ENCODE results near the gene METTL18. TPM values are rescaled to one million over a fixed set of nuclear protein-coding genes. Genes with fewer than 3 reads are reported as not detected.

Gene METTL18
- total and polyA plus RNA-seq, 12 donors, result 2.2 to 6.6 (median 5.6) TPM

- Histone ChIP-seq H3K27me3 (peaks cover 0 to 25% (median 4%) of the 10 kb centered on the region in 7 donors), H3K27ac (no peak overlapping the region), H3K36me3 (peaks cover 0 to 2% (median 0%) of the 10 kb centered on the region in 9 donors), H3K9me3 (no peaks in the 10 kb centered on the region), H3K4me3 (no peak overlapping the region), H3K4me1 (no peaks in the 10 kb centered on the region)
- ATAC-seq (no peak), DNase-seq (no peak)
- 61 to 76% methylated on average over 3 of the region's 3 CpGs for WGBS, 2 donors
- TF ChIP-seq CTCF (IDR thresholded peaks at IDR 0.05), result no peak
- intact Hi-C loops (cut with DNase I), result no loop called here
These were observed 7.7 kb downstream of the METTL18 start for GRCh38 chr1:169786974-169787373.

GRCh38 chr1:169785267-169785666 lies 9.4 kb downstream of the METTL18 start:
- TF ChIP-seq CTCF (IDR thresholded peaks at IDR 0.05), result no peak
- no peaks in the 10 kb centered on the region for H3K4me1 ChIP-seq
- no peaks in the 10 kb centered on the region for H3K36me3 ChIP-seq
- 82 to 84% methylated on average over 6 of the region's 6 CpGs for WGBS, 2 donors
- no peak overlapping the region for H3K4me3 ChIP-seq
- intact Hi-C loops (cut with DNase I), result no loop called here
- peaks cover 0 to 27% (median 4%) of the 10 kb centered on the region in 7 donors for H3K27me3 ChIP-seq
- no peak for DNase-seq
- H3K27ac ChIP-seq, result no peak overlapping the region
- no peak for ATAC-seq
- H3K9me3 ChIP-seq, result no peaks in the 10 kb centered on the region

GRCh38 chr1:169784102-169784501 lies 10.6 kb downstream of the METTL18 start:
- Histone ChIP-seq H3K27ac (no peak overlapping the region), H3K4me1 (peaks cover 0 to 4% (median 0%) of the 10 kb centered on the region in 9 donors), H3K27me3 (peaks cover 0 to 27% (median 4%) of the 10 kb centered on the region in 7 donors), H3K36me3 (no peaks in the 10 kb centered on the region), H3K9me3 (no peaks in the 10 kb centered on the region), H3K4me3 (no peak overlapping the region)
- DNase-seq (no peak), ATAC-seq (no peak)
- TF ChIP-seq CTCF (IDR thresholded peaks at IDR 0.05), result no peak
- intact Hi-C loops (cut with DNase I), result no loop called here

GRCh38 chr1:169782596-169782995 lies 12.1 kb downstream of the METTL18 start:
- Histone ChIP-seq H3K27ac (no peak overlapping the region), H3K27me3 (peaks cover 0 to 27% (median 4%) of the 10 kb centered on the region in 7 donors), H3K4me3 (no peak overlapping the region), H3K9me3 (no peaks in the 10 kb centered on the region), H3K4me1 (peaks cover 0 to 4% (median 0%) of the 10 kb centered on the region in 9 donors), H3K36me3 (no peaks in the 10 kb centered on the region)
- 78 to 86% methylated on average over 3 of the region's 3 CpGs for WGBS, 2 donors
- no peak for TF ChIP-seq CTCF (IDR thresholded peaks at IDR 0.05)
- intact Hi-C loops (cut with DNase I), result no loop called here
- DNase-seq, result no peak
- ATAC-seq, result no peak
